Measurements from ENCODE around the gene DDX17.

DDX17 gene

GRCh38 chr22:38531251-38531938, 25.3 kb upstream of the DDX17 start:
- H2BK5ac ChIP-seq (ENCODE audit: low read depth, low read length, poor library complexity, severe bottlenecking): no peak overlapping the region
- H3K23ac ChIP-seq (ENCODE audit: low read length in 2 of 2): no peak overlapping the region
- H2AFZ ChIP-seq (ENCODE audit: low read depth, low read length): no peak overlapping the region
- no peak overlapping the region for H3K18ac ChIP-seq (ENCODE audit: low read depth in 1 of 2, low read length in 2 of 2)
- 100% methylated on average over 1 of the region's 4 CpGs for WGBS
- no peak overlapping the region for H4K8ac ChIP-seq (ENCODE audit: low read length)
- H3K9me3 ChIP-seq (ENCODE audit: control insufficient read depth, low read length): no peaks in the 10 kb centered on the region
- DNase-seq: no peak
- no peaks in the 10 kb centered on the region for H3K79me1 ChIP-seq (replicated peaks; ENCODE audit: low read length, poor library complexity, severe bottlenecking)
- H3K14ac ChIP-seq (ENCODE audit: low read length in 2 of 2): no peak overlapping the region
- no peak overlapping the region for H2BK12ac ChIP-seq (ENCODE audit: low read length in 2 of 2)
- no peak overlapping the region for H3K27ac ChIP-seq (ENCODE audit: low read length, poor library complexity, severe bottlenecking)
- no peak overlapping the region for H3K4ac ChIP-seq (ENCODE audit: low read depth in 1 of 2, low read length in 2 of 2)
- H3K4me2 ChIP-seq (ENCODE audit: low read length, poor library complexity, severe bottlenecking): no peak overlapping the region
- H2BK15ac ChIP-seq (ENCODE audit: low read depth, poor library complexity, severe bottlenecking): no peak overlapping the region
- H3K9ac ChIP-seq (ENCODE audit: low read length): peak overlapping the region; percentile 13
- no peak overlapping the region for H3K4me3 ChIP-seq (ENCODE audit: insufficient read depth in 1 of 2, low read depth in 1 of 2, low read length in 2 of 2)
- H3K4me1 ChIP-seq (ENCODE audit: control insufficient read depth, insufficient read depth, low read depth, low read length): no peaks in the 10 kb centered on the region
- H3K27me3 ChIP-seq (ENCODE audit: control insufficient read depth in 1 of 2, insufficient read depth in 1 of 2, low read length in 2 of 2): no peaks in the 10 kb centered on the region
- H2BK120ac ChIP-seq (ENCODE audit: low read depth, low read length): no peak overlapping the region
- no peak overlapping the region for H4K91ac ChIP-seq (ENCODE audit: low read length)
- H3K36me3 ChIP-seq (ENCODE audit: control insufficient read depth in 1 of 2, insufficient read depth in 2 of 2, low read depth in 1 of 2, low read length in 2 of 2): no peaks in the 10 kb centered on the region
- H2AK5ac ChIP-seq (ENCODE audit: low read length, severe bottlenecking): no peak overlapping the region

DNA sequence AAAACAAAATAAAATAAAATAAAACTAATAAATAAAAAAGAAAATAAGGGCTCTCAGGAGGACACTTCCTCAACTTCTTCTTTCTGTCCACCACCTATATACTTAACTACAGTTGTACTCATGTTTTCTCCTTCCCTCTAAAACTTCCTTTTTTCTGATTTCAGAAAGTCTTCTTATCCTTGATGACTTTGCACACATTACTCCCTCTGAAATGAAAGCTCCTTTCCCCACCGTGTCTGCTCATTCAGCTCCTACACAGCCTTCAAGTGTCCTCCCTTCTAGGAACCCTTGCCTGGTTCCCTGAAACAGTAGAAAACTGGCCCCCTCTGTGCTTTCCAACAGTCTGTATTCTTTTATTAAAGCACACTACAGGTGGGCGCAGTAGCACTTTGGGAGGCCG, 18.3 kb upstream of the DDX17 start:
- Histone ChIP-seq H2BK15ac (ENCODE audit: low read depth, poor library complexity, severe bottlenecking) (no peak overlapping the region), H2AFZ (ENCODE audit: low read depth, low read length) (no peak overlapping the region), H3K27me3 (ENCODE audit: control insufficient read depth in 1 of 2, insufficient read depth in 1 of 2, low read length in 2 of 2) (no peaks in the 10 kb centered on the region), H2AK5ac (ENCODE audit: low read length, severe bottlenecking) (no peak overlapping the region), H3K79me1 (replicated peaks; ENCODE audit: low read length, poor library complexity, severe bottlenecking) (no peaks in the 10 kb centered on the region), H3K18ac (ENCODE audit: low read depth in 1 of 2, low read length in 2 of 2) (no peak overlapping the region), H3K36me3 (ENCODE audit: control insufficient read depth in 1 of 2, insufficient read depth in 2 of 2, low read depth in 1 of 2, low read length in 2 of 2) (no peaks in the 10 kb centered on the region), H4K8ac (ENCODE audit: low read length) (no peak overlapping the region), H3K9me3 (ENCODE audit: control insufficient read depth, low read length) (no peaks in the 10 kb centered on the region), H3K4ac (ENCODE audit: low read depth in 1 of 2, low read length in 2 of 2) (no peak overlapping the region), H3K4me1 (ENCODE audit: control insufficient read depth, insufficient read depth, low read depth, low read length) (no peaks in the 10 kb centered on the region), H2BK12ac (ENCODE audit: low read length in 2 of 2) (no peak overlapping the region), H2BK5ac (ENCODE audit: low read depth, low read length, poor library complexity, severe bottlenecking) (no peak overlapping the region), H3K23ac (ENCODE audit: low read length in 2 of 2) (no peak overlapping the region), H2BK120ac (ENCODE audit: low read depth, low read length) (no peak overlapping the region), H3K27ac (ENCODE audit: low read length, poor library complexity, severe bottlenecking) (no peak overlapping the region), H3K4me3 (ENCODE audit: insufficient read depth in 1 of 2, low read depth in 1 of 2, low read length in 2 of 2) (no peak overlapping the region), H3K9ac (ENCODE audit: low read length) (no peak overlapping the region), H3K4me2 (ENCODE audit: low read length, poor library complexity, severe bottlenecking) (no peak overlapping the region), H4K91ac (ENCODE audit: low read length) (no peak overlapping the region), H3K14ac (ENCODE audit: low read length in 2 of 2) (no peak overlapping the region)
- no peak for DNase-seq
- 97% methylated on average over 3 of the region's 3 CpGs for WGBS

DNA sequence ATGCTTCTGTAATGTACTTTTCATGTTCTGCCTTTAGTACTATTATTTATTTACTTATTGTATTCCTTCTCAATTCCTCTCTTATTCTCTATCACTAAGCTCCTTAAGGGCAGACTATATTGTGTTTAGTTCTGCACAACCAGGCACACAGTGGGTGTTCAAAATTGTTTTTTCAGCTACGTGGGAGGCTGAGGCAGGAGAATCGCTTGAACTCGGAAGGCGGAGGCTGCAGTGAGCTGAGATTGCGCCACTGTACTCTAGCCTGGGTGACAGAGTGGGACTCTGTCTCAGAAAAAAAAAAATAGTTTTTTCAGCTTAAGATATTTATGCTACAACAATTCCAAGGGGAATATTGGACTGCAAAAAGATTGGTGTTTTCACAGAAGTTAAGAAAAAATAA, 17.4 kb upstream of the DDX17 start:
- DNase-seq: no peak
- Histone ChIP-seq H3K4me3 (ENCODE audit: insufficient read depth in 1 of 2, low read depth in 1 of 2, low read length in 2 of 2) (no peak overlapping the region), H3K18ac (ENCODE audit: low read depth in 1 of 2, low read length in 2 of 2) (no peak overlapping the region), H3K4me1 (ENCODE audit: control insufficient read depth, insufficient read depth, low read depth, low read length) (no peaks in the 10 kb centered on the region), H3K14ac (ENCODE audit: low read length in 2 of 2) (no peak overlapping the region), H2BK5ac (ENCODE audit: low read depth, low read length, poor library complexity, severe bottlenecking) (no peak overlapping the region), H2BK15ac (ENCODE audit: low read depth, poor library complexity, severe bottlenecking) (no peak overlapping the region), H4K8ac (ENCODE audit: low read length) (no peak overlapping the region), H2AK5ac (ENCODE audit: low read length, severe bottlenecking) (no peak overlapping the region), H2BK120ac (ENCODE audit: low read depth, low read length) (no peak overlapping the region), H3K9ac (ENCODE audit: low read length) (no peak overlapping the region), H2AFZ (ENCODE audit: low read depth, low read length) (no peak overlapping the region), H4K91ac (ENCODE audit: low read length) (no peak overlapping the region), H3K23ac (ENCODE audit: low read length in 2 of 2) (no peak overlapping the region), H3K4ac (ENCODE audit: low read depth in 1 of 2, low read length in 2 of 2) (no peak overlapping the region), H2BK12ac (ENCODE audit: low read length in 2 of 2) (no peak overlapping the region), H3K9me3 (ENCODE audit: control insufficient read depth, low read length) (no peaks in the 10 kb centered on the region), H3K79me1 (replicated peaks; ENCODE audit: low read length, poor library complexity, severe bottlenecking) (no peaks in the 10 kb centered on the region), H3K27ac (ENCODE audit: low read length, poor library complexity, severe bottlenecking) (no peak overlapping the region), H3K4me2 (ENCODE audit: low read length, poor library complexity, severe bottlenecking) (no peak overlapping the region), H3K36me3 (ENCODE audit: control insufficient read depth in 1 of 2, insufficient read depth in 2 of 2, low read depth in 1 of 2, low read length in 2 of 2) (no peaks in the 10 kb centered on the region), H3K27me3 (ENCODE audit: control insufficient read depth in 1 of 2, insufficient read depth in 1 of 2, low read length in 2 of 2) (no peaks in the 10 kb centered on the region)
- WGBS: 98% methylated on average over 3 of the region's 5 CpGs

- no peak overlapping the region for H3K18ac ChIP-seq (ENCODE audit: low read depth in 1 of 2, low read length in 2 of 2)
- H3K14ac ChIP-seq (ENCODE audit: low read length in 2 of 2): no peak overlapping the region
- no peak overlapping the region for H3K9ac ChIP-seq (ENCODE audit: low read length)
- no peak overlapping the region for H4K8ac ChIP-seq (ENCODE audit: low read length)
- no peak overlapping the region for H2BK120ac ChIP-seq (ENCODE audit: low read depth, low read length)
- WGBS: 97% methylated on average over 2 of the region's 3 CpGs
- H3K27me3 ChIP-seq (ENCODE audit: control insufficient read depth in 1 of 2, insufficient read depth in 1 of 2, low read length in 2 of 2): no peaks in the 10 kb centered on the region
- no peak overlapping the region for H4K91ac ChIP-seq (ENCODE audit: low read length)
- no peak overlapping the region for H3K4me3 ChIP-seq (ENCODE audit: insufficient read depth in 1 of 2, low read depth in 1 of 2, low read length in 2 of 2)
- H2BK12ac ChIP-seq (ENCODE audit: low read length in 2 of 2): no peak overlapping the region
- H3K36me3 ChIP-seq (ENCODE audit: control insufficient read depth in 1 of 2, insufficient read depth in 2 of 2, low read depth in 1 of 2, low read length in 2 of 2): no peaks in the 10 kb centered on the region
- H3K27ac ChIP-seq (ENCODE audit: low read length, poor library complexity, severe bottlenecking): no peak overlapping the region
- H3K4ac ChIP-seq (ENCODE audit: low read depth in 1 of 2, low read length in 2 of 2): no peak overlapping the region
- no peak overlapping the region for H2BK15ac ChIP-seq (ENCODE audit: low read depth, poor library complexity, severe bottlenecking)
- H3K9me3 ChIP-seq (ENCODE audit: control insufficient read depth, low read length): no peaks in the 10 kb centered on the region
- no peaks in the 10 kb centered on the region for H3K79me1 ChIP-seq (replicated peaks; ENCODE audit: low read length, poor library complexity, severe bottlenecking)
- H3K4me1 ChIP-seq (ENCODE audit: control insufficient read depth, insufficient read depth, low read depth, low read length): no peaks in the 10 kb centered on the region
- no peak overlapping the region for H2BK5ac ChIP-seq (ENCODE audit: low read depth, low read length, poor library complexity, severe bottlenecking)
- no peak overlapping the region for H2AFZ ChIP-seq (ENCODE audit: low read depth, low read length)
- no peak overlapping the region for H3K4me2 ChIP-seq (ENCODE audit: low read length, poor library complexity, severe bottlenecking)
- DNase-seq: no peak
- no peak overlapping the region for H2AK5ac ChIP-seq (ENCODE audit: low read length, severe bottlenecking)
- H3K23ac ChIP-seq (ENCODE audit: low read length in 2 of 2): no peak overlapping the region
These were observed 16.9 kb upstream of the DDX17 start for GRCh38 chr22:38523029-38523428.

Data from mesenchymal stem cell (in vitro differentiated cells and primary cell).